DND-41 (cell line): Measurements from ENCODE around the gene SRGAP2C.
"Not testable (repeated sequence)": the region's sequence is repeated elsewhere in the genome, so short reads cannot be mapped to it uniquely, and the experiment has no call there.

Source experiments
- ATAC-seq: fragments of 200-7000 bp; cut with Tn5 transposase; 3 replicates; pipeline ENCODE4 v1.9.1; 2021; ENCODE audit warnings: low read depth; ENCODE audit not compliant: insufficient read depth
- DNase-seq: peaks from one replicate; pipeline ENCODE4 v3.0.0-alpha.2; 2020
- H2AFZ ChIP-seq: 2 replicates; pipeline ENCODE4 v1.6.0; 2012; ENCODE audit warnings: low read depth, low read length
- H3K27ac ChIP-seq: 2 replicates; pipeline ENCODE4 v1.5.1; 2012; ENCODE audit warnings: low read length, inconsistent platforms
- H3K27me3 ChIP-seq: fragments of 200-600 bp; sonication (generic); 2 replicates; pipeline ENCODE4 v1.6.0; 2012; ENCODE audit warnings: low read length, mild to moderate bottlenecking, inconsistent platforms; ENCODE audit not compliant: insufficient read depth, poor library complexity
- H3K36me3 ChIP-seq: 2 replicates; pipeline ENCODE4 v1.5.1; 2012; ENCODE audit warnings: low read length, inconsistent platforms; ENCODE audit not compliant: insufficient read depth
- H3K4me1 ChIP-seq: 2 replicates; pipeline ENCODE4 v1.5.1; 2012; ENCODE audit warnings: mild to moderate bottlenecking, low read length; ENCODE audit not compliant: insufficient read depth
- H3K4me2 ChIP-seq: 2 replicates; pipeline ENCODE4 v1.6.0; 2012; ENCODE audit warnings: mild to moderate bottlenecking, moderate library complexity, low read length, inconsistent platforms; ENCODE audit not compliant: insufficient read depth
- H3K4me3 ChIP-seq, 2 experiments: fragments of 200-600 bp in 1 of 2; shearing (Covaris generic) in 1 of 2; 2 replicates each; pipeline ENCODE4 v1.5.1; 2012 to 2016; ENCODE audit warnings: inconsistent platforms in 2 of 2, low read length in 2 of 2, mild to moderate bottlenecking in 2 of 2, low read depth in 1 of 2, moderate library complexity in 1 of 2
- H3K79me2 ChIP-seq: 2 replicates; pipeline ENCODE4 v1.6.0; 2012; ENCODE audit warnings: low read length, inconsistent platforms; ENCODE audit not compliant: insufficient read depth
- H3K9ac ChIP-seq: 2 replicates; pipeline ENCODE4 v1.6.0; 2012; ENCODE audit warnings: low read depth, mild to moderate bottlenecking, inconsistent platforms, low read length, moderate library complexity
- H3K9me3 ChIP-seq: 2 replicates; pipeline ENCODE4 v1.5.1; 2012; ENCODE audit warnings: low read length, moderate library complexity, mild to moderate bottlenecking, inconsistent platforms; ENCODE audit not compliant: insufficient read depth, severe bottlenecking
- H4K20me1 ChIP-seq: 2 replicates; pipeline ENCODE4 v1.6.0; 2012; ENCODE audit warnings: low read length; ENCODE audit not compliant: insufficient read depth

SRGAP2C gene

GRCh38 chr1:121238384-121238783 is 53.6 kb downstream of the SRGAP2C start:
- H3K4me2 ChIP-seq, H3K9ac ChIP-seq, H3K79me2 ChIP-seq, H3K9me3 ChIP-seq, H3K27ac ChIP-seq, H3K27me3 ChIP-seq, H3K4me3 ChIP-seq, DNase-seq, H3K36me3 ChIP-seq, ATAC-seq, H4K20me1 ChIP-seq, H3K4me1 ChIP-seq, H2AFZ ChIP-seq: not testable (repeated sequence)

- DNase-seq, ATAC-seq, H3K4me1 ChIP-seq, H3K9ac ChIP-seq, H2AFZ ChIP-seq, H3K27me3 ChIP-seq, H3K4me2 ChIP-seq, H3K9me3 ChIP-seq, H3K4me3 ChIP-seq, H3K36me3 ChIP-seq, H3K79me2 ChIP-seq, H3K27ac ChIP-seq, H4K20me1 ChIP-seq: not testable (repeated sequence)
Measured at GRCh38 chr1:121243913-121244312, 59.1 kb downstream of the SRGAP2C start.

- H3K4me1 ChIP-seq, H3K27me3 ChIP-seq, H3K4me2 ChIP-seq, H3K79me2 ChIP-seq, H3K27ac ChIP-seq, H3K9me3 ChIP-seq, H3K36me3 ChIP-seq, H3K9ac ChIP-seq, ATAC-seq, DNase-seq, H3K4me3 ChIP-seq, H4K20me1 ChIP-seq, H2AFZ ChIP-seq: not testable (repeated sequence)
Measured at GRCh38 chr1:121246399-121246798, 61.6 kb downstream of the SRGAP2C start.

- H3K79me2 ChIP-seq, H3K36me3 ChIP-seq, DNase-seq, H3K9ac ChIP-seq, H3K4me2 ChIP-seq, H4K20me1 ChIP-seq, ATAC-seq, H3K27ac ChIP-seq, H3K4me3 ChIP-seq, H3K9me3 ChIP-seq, H3K27me3 ChIP-seq, H2AFZ ChIP-seq, H3K4me1 ChIP-seq: not testable (repeated sequence)
Measured at GRCh38 chr1:121252656-121253055, 67.9 kb downstream of the SRGAP2C start.

GRCh38 chr1:121254618-121255017 is 69.8 kb downstream of the SRGAP2C start:
- H3K36me3 ChIP-seq, H3K4me1 ChIP-seq, H3K4me3 ChIP-seq, H3K4me2 ChIP-seq, H4K20me1 ChIP-seq, H3K27ac ChIP-seq, H3K9me3 ChIP-seq, H3K79me2 ChIP-seq, DNase-seq, ATAC-seq, H3K9ac ChIP-seq, H3K27me3 ChIP-seq, H2AFZ ChIP-seq: not testable (repeated sequence)

- H3K4me2 ChIP-seq, H3K9me3 ChIP-seq, ATAC-seq, H3K9ac ChIP-seq, H3K27ac ChIP-seq, H3K79me2 ChIP-seq, H2AFZ ChIP-seq, DNase-seq, H3K36me3 ChIP-seq, H4K20me1 ChIP-seq, H3K27me3 ChIP-seq, H3K4me1 ChIP-seq, H3K4me3 ChIP-seq: not testable (repeated sequence)
Measured at GRCh38 chr1:121257632-121258031, 72.9 kb downstream of the SRGAP2C start.

GRCh38 chr1:121258134-121258533 is 73.4 kb downstream of the SRGAP2C start:
- not testable (repeated sequence) for H4K20me1 ChIP-seq, H3K9ac ChIP-seq, H3K79me2 ChIP-seq, H3K27ac ChIP-seq, H3K4me3 ChIP-seq, H3K27me3 ChIP-seq, H3K4me1 ChIP-seq, ATAC-seq, H3K4me2 ChIP-seq, H2AFZ ChIP-seq, DNase-seq, H3K36me3 ChIP-seq, H3K9me3 ChIP-seq

- not testable (repeated sequence) for H2AFZ ChIP-seq, H3K79me2 ChIP-seq, H3K36me3 ChIP-seq, H3K4me1 ChIP-seq, H3K9ac ChIP-seq, H3K9me3 ChIP-seq, H3K4me2 ChIP-seq, ATAC-seq, DNase-seq, H4K20me1 ChIP-seq, H3K27me3 ChIP-seq, H3K4me3 ChIP-seq, H3K27ac ChIP-seq
Measured at GRCh38 chr1:121260205-121260604, 75.4 kb downstream of the SRGAP2C start.

- not testable (repeated sequence) for H4K20me1 ChIP-seq, DNase-seq, H3K27ac ChIP-seq, H3K9ac ChIP-seq, H3K4me3 ChIP-seq, H3K4me1 ChIP-seq, ATAC-seq, H3K36me3 ChIP-seq, H3K4me2 ChIP-seq, H3K9me3 ChIP-seq, H3K27me3 ChIP-seq, H2AFZ ChIP-seq, H3K79me2 ChIP-seq
Measured at GRCh38 chr1:121262163-121262562, 77.4 kb downstream of the SRGAP2C start.
